T-helper 2 cell treated with Interferon-gamma antibody and Interleukin-4, amounts not matched to agents 100 ng/mL and 5 ng/mL, for 36 hours (primary cell): ENCODE data around the gene RPL19. TPM values are rescaled to one million over a fixed set of nuclear protein-coding genes. Genes with fewer than 3 reads are reported as not detected.
"Not testable (repeated sequence)": the region's sequence is repeated elsewhere in the genome, so short reads cannot be mapped to it uniquely, and the experiment has no call there.

ENCODE experiments used
- intact Hi-C: fragments of 100-400 bp; cut with micrococcal nuclease; formaldehyde crosslinking; loops from one replicate; pipeline ENCODE4 v1.15.1; 2023
- total RNA-seq: library from RNA; stranded (reverse); gene quantifications from 2 replicates; pipeline ENCODE4 v1.2.3, GENCODE V29; 2022

The RPL19 gene
- total RNA-seq = 1,964 and 2,030 TPM in 2 replicates

GRCh38 chr17:39200070-39200879 lies at the start of gene RPL19:
Gene RPL19 (plus strand): TSS chr17:39200283. CDS start chr17:39200345, 62 bp downstream.
- intact Hi-C loops = loop anchor here (1.0 to 10.0 kb wide), 2 partner anchors 47 to 255 kb away; partner anchors contain the start of gene MED1

GRCh38 chr17:39150795-39151149 lies 49.3 kb upstream of the RPL19 start:
- intact Hi-C loops = loop anchor here (5.0 kb wide), 1 partner anchor 312 kb away; the partner anchor contains the start of gene CDK12

- intact Hi-C loops = loop anchor here (5.0 kb wide), 1 partner anchor 311 kb away; the partner anchor contains the start of gene CDK12
Measured at GRCh38 chr17:39151150-39151942, 48.7 kb upstream of the RPL19 start, which contains the start of gene PLXDC1. Gene PLXDC1 (minus strand): TSS chr17:39151637. CDS start chr17:39151437, 200 bp downstream.

DNA sequence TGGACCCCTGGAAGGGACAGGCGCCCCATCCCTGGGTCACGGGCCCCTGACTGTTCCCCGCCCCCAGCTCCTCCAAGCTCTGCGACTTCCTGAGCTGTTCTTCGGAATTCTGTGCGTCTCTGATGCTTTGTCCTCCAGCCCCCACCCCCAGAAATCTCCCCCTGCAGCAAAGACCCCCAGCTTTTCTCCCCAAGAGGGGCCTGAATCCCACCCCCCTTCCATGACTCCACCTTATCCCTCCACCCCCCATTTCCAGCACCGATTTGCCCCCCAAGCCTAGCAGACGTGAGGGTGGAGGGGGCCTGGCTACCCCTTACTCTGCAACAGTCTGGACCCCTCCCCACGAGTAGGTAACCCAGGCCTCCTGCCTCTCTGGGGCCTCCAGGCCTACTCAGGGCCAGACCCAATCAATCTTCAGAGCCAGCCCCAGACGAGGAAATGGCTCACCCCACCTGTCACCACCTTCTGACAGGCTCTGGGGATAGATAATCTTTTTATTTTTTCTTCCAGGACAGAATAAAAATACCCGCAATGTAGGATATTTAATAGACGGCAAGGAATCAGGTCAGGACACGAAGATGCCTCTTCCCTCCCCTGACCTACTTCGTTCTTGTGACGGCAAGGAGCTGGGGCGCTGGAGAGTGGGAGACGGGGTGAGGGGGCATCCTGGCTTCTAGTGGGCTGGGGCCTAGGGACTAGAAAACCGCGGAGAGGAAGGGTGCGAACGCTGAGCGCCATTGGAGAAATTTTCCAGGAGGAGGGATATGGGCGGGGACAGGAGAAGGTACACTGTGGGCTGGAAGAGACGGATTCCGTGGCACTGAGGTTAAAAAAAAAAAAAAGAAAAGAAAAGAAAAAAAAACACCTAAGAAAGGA lies 47.9 kb upstream of the RPL19 start:
- intact Hi-C loops = loop anchor here (1.0 to 5.0 kb wide), 3 partner anchors 83 to 310 kb away; partner anchors contain the start of gene CDK12

DNA sequence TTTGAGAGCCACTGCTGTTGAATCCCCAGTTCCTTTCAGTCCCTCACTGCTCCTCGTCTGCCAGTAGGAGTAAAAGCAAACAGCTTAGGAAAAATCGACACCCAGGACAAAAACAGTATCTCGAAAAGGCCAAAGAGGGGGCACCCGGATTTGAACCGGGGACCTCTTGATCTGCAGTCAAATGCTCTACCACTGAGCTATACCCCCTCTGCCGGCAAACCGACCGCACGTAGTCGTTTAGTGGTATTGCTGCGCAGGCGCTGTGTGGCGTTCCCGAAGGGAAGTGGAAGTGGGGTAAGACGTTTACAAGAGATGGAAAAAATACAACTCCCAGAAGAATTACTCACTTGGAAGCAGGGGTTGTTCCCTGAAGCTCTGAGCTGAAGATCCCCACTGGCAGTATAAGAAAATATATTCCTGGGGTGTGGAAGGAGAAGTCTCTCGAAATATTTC lies 46.5 kb upstream of the RPL19 start:
- intact Hi-C loops = loop anchor here (1.0 to 5.0 kb wide), 6 partner anchors 47 to 402 kb away; partner anchors contain the start of genes CDK12, LASP1 and RPL19

- intact Hi-C loops = no loop called here
Measured at GRCh38 chr17:39155654-39156053, 44.4 kb upstream of the RPL19 start.

DNA sequence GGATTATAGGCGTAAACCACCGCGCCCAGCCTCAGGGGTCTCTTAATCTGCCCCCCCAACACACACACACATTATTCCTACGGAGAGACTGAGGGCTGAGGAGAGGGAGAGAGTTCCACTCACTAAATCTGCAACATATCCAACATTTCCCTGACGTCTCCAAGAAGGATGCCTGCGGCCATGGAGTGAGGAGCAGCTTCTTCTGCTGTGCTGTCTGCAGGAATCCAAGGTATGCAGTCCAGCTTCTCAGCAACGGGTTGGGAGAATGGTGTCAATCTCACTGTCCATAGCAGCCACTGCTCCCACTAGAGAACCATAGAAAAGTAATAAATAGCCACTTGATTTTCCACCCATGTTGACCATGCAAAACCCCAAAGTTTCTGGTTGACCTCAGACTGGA lies 43.6 kb upstream of the RPL19 start:
- intact Hi-C loops = no loop called here

- intact Hi-C loops = no loop called here
Measured at GRCh38 chr17:39158623-39159022, 41.5 kb upstream of the RPL19 start.

- intact Hi-C loops = no loop called here
Measured at GRCh38 chr17:39161962-39162361, 38.1 kb upstream of the RPL19 start.

DNA sequence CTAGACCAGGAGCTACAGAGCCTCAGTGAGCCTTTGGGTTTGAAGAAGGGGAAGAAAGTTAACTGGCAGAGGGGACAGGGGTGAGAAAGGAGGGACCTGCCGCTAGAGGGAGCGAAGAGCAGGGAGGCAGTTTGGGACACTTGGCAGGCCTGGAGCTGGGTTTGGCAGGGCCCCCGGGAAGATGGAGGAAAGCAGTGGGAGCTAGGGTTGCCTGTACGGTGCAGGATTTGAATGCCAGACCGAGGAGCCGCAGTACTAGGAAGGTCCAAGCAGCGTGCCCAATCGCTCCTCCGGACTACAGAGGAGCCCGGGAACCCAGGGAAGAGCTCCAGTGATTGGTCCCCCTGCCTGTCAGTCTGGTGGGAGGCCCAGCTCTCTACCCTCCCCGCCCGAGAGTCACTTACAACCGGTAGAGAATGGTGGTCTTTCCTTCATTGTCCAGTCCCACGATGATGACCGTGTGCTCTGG lies 35.4 kb upstream of the RPL19 start:
- intact Hi-C loops = loop anchor here (2.0 kb wide), 1 partner anchor 80 kb away; no protein-coding TSS in a partner anchor

DNA sequence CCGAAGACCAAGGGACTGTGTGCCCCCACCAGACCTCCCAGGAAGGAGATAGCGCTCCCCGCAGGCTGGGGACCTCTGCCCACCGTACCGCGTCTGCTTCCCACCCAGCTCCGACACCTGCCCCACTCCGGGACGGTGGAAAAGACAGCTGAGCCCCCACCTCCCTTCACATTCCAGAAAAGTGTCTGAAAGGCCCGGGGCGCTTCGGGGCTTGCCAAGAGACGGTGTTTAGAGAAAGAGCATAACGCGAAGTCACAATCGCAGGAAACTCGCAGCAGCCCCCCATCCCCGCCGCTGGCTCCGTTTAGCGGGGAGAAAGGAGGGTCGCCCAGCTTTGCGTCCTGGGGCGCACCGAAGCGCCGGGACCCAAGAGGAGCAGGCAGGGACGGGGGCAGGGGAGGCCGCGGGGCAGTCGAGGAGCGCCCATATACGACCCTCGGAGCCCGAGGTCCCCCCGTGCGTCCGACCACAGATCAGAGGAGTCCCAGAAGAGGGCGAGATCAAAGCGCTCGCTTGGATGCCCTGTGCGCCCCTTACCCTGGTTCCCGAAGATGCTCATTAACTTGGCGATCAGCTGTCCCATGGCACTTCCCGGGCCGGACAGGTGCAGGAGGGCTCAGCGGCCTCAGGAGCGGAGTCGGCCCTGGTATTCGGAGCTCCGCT lies 34.8 kb upstream of the RPL19 start:
- intact Hi-C loops = loop anchor here (2.0 kb wide), 1 partner anchor 79 kb away; no protein-coding TSS in a partner anchor

DNA sequence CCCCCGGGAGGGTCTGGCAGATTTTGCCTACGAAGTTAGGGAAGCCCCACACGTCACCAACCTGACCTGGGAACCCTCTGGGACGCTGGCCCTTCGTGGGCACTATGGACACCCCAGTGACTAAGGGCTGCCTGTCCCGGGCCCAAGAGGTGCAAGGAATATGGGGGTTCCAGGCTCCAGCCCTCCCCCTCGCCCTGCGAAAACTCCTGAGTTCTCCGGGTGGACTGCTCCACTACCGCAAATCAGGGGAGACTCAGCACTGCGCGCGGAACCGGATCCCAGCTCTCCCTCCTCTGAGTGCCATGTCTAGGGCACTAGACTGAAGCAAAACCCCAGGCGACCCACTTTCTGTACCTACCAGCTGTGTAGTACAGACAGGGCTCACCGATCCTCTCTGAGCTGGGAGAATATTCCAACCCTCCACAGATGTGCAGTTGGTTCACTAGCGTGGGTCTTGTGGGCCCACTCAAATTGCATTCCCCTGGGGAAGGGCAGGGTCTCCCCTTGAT lies 34.2 kb upstream of the RPL19 start, which contains the start of gene ARL5C:
TSS of gene ARL5C (minus strand) at position 321 of the 509 bp plus-strand sequence. CDS start 401 bp downstream, outside the sequence.
- intact Hi-C loops = loop anchor here (2.0 kb wide), 1 partner anchor 79 kb away; no protein-coding TSS in a partner anchor

GRCh38 chr17:39166437-39167335 lies 33.4 kb upstream of the RPL19 start:
- intact Hi-C loops = no loop called here

DNA sequence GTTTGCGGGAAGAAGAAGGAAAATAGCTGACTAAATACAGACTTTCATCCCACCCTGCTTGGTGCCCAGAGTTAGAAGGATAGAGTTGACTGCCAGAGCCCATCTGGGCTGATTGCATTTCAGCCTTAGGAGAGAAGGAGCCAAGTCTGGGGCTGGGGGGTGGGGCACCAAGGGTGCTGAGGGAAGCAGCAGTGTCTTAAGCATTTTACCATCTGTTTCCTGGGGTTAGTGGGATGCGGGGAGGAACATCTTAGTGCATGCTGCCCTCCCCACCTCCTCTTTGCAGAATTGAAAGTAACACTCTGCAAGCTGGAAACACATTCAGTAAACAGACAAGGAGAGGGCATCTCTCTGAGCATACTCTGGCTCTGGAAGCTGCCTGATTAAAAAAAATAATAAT lies 32.6 kb upstream of the RPL19 start:
- intact Hi-C loops = no loop called here

DNA sequence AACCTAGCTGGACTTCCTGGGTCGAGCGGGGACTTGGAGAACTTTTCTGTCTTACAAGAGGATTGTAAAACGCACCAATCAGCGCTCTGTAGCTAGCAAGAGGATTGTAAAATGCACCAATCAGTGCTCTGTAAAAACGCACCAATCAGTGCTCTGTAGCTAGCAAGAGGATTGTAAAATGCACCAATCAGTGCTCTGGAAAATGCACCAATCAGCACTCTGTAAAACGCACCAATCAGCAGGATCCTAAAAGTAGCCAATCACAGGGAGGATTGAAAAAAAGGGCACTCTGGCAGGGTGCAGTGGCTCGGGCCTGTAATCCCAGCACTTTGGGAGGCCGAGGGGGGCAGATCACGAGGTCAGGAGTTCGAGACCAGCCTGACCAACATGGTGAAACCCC lies 31.6 kb upstream of the RPL19 start:
- intact Hi-C loops = not testable (repeated sequence)

DNA sequence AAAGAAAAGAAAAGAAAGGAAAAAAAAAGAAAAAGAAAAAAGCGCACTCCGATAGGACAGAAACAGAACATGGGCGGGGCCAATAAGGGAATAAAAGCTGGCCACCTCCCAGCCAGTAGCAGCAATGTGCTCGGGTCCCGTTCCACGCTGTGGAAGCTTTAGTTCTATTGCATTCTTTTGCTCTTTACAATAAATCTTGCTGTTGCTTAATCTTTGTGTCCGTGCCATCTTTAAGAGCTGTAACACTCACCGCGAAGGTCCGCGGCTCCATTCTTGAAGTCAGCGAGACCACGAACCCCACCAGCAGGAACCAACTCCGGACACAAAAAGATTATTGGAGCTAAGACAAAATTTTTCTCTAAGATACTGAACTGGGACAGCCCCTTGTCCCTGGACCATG lies 31.0 kb upstream of the RPL19 start:
- intact Hi-C loops = no loop called here

DNA sequence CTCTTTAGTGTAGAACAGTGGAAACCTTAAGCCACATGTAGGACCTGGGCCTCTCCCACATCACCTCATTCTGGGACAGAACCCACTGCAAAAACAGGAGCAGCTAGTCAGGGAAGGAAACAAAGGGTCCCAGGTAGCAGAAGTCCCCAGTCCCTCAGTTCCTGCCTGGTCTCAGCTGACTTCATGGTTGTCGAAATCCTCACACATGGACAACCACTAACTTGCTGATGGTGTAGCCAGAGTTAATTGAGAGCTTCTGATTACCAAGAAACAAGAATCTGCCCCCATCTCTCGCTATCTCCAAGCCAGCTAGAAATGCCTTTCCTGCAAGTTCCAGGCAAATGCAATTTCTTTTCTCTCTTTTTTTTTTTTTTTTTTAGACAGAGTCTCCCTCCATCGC lies 30.6 kb upstream of the RPL19 start:
- intact Hi-C loops = no loop called here

DNA sequence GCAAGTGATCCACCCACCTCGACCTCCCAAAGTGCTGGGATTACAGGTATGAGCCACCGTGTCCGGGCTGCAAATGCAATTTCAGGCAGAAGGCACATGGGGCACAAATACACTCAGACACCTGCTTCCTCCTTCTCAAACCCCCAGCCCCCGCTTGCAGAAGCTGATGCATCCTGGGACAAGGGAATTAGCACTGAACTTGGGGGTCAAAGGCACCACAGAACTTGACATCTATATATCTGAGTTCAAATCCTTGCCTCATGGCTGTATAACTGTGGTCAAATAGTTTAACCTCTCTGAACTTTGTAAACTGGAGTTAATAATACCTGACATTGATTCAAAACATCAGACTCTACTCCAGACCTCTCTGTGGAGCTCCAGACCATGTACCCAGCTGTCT lies 30.0 kb upstream of the RPL19 start:
- intact Hi-C loops = no loop called here

GRCh38 chr17:39170558-39170957 lies 29.5 kb upstream of the RPL19 start:
- intact Hi-C loops = no loop called here
